Measurements from ENCODE around the gene CERKL.

CERKL gene

GRCh38 chr2:181554061-181554830 is 102.7 kb downstream of the CERKL start:
- no peaks in the 10 kb centered on the region for H3K36me3 ChIP-seq (ENCODE audit: control insufficient read depth, insufficient read depth, low read length)
- no peak overlapping the region for H3K4me3 ChIP-seq (ENCODE audit: low read depth, low read length)
- no peak overlapping the region for H3K27ac ChIP-seq
- H3K4me2 ChIP-seq (ENCODE audit: low read length), result no peak overlapping the region
- no peak overlapping the region for H2AFZ ChIP-seq
- no peak overlapping the region for H3K9ac ChIP-seq
- H3K9me3 ChIP-seq (ENCODE audit: control insufficient read depth, low read length), result no peaks in the 10 kb centered on the region
- no peaks in the 10 kb centered on the region for H3K27me3 ChIP-seq (ENCODE audit: control insufficient read depth, insufficient read depth, low read length)
- H3K4me1 ChIP-seq, result no peaks in the 10 kb centered on the region
- TF ChIP-seq CTCF (IDR thresholded peaks at IDR 0.05), result no peak
- no peaks in the 10 kb centered on the region for H3K79me2 ChIP-seq

GRCh38 chr2:181553244-181553643 is 103.7 kb downstream of the CERKL start:
- no peaks in the 10 kb centered on the region for H3K36me3 ChIP-seq (ENCODE audit: control insufficient read depth, insufficient read depth, low read length)

GRCh38 chr2:181552808-181553207 is 104.1 kb downstream of the CERKL start:
- no peak overlapping the region for H3K4me3 ChIP-seq (ENCODE audit: low read depth, low read length)
- no peaks in the 10 kb centered on the region for H3K4me1 ChIP-seq

More at GRCh38 chr2:181553244-181553643, 103.7 kb downstream of the CERKL start:
- Histone ChIP-seq H3K4me2 (ENCODE audit: low read length) (no peak overlapping the region), H3K79me2 (no peaks in the 10 kb centered on the region), H3K27me3 (ENCODE audit: control insufficient read depth, insufficient read depth, low read length) (no peaks in the 10 kb centered on the region), H3K9me3 (ENCODE audit: control insufficient read depth, low read length) (no peaks in the 10 kb centered on the region), H2AFZ (no peak overlapping the region), H3K9ac (no peak overlapping the region), H3K4me1 (no peaks in the 10 kb centered on the region), H3K4me3 (ENCODE audit: low read depth, low read length) (no peak overlapping the region), H3K27ac (no peak overlapping the region)
- TF ChIP-seq CTCF (IDR thresholded peaks at IDR 0.05), result no peak

GRCh38 chr2:181546086-181546485 is 110.8 kb downstream of the CERKL start:
- H3K36me3 ChIP-seq (ENCODE audit: control insufficient read depth, insufficient read depth, low read length), result no peaks in the 10 kb centered on the region
- TF ChIP-seq CTCF (IDR thresholded peaks at IDR 0.05), result no peak
- H3K4me1 ChIP-seq, result no peaks in the 10 kb centered on the region
- no peak overlapping the region for H3K27ac ChIP-seq
- no peaks in the 10 kb centered on the region for H3K79me2 ChIP-seq
- no peak overlapping the region for H2AFZ ChIP-seq
- no peaks in the 10 kb centered on the region for H3K9me3 ChIP-seq (ENCODE audit: control insufficient read depth, low read length)
- no peak overlapping the region for H3K4me3 ChIP-seq (ENCODE audit: low read depth, low read length)
- H3K9ac ChIP-seq, result no peak overlapping the region
- no peaks in the 10 kb centered on the region for H3K27me3 ChIP-seq (ENCODE audit: control insufficient read depth, insufficient read depth, low read length)
- H3K4me2 ChIP-seq (ENCODE audit: low read length), result no peak overlapping the region

More at GRCh38 chr2:181552808-181553207, 104.1 kb downstream of the CERKL start:
- no peak overlapping the region for H3K9ac ChIP-seq
- H3K4me2 ChIP-seq (ENCODE audit: low read length), result no peak overlapping the region
- no peaks in the 10 kb centered on the region for H3K27me3 ChIP-seq (ENCODE audit: control insufficient read depth, insufficient read depth, low read length)
- H3K36me3 ChIP-seq (ENCODE audit: control insufficient read depth, insufficient read depth, low read length), result no peaks in the 10 kb centered on the region
- no peak for TF ChIP-seq CTCF (IDR thresholded peaks at IDR 0.05)
- H3K9me3 ChIP-seq (ENCODE audit: control insufficient read depth, low read length), result no peaks in the 10 kb centered on the region
- no peak overlapping the region for H2AFZ ChIP-seq
- no peaks in the 10 kb centered on the region for H3K79me2 ChIP-seq
- H3K27ac ChIP-seq, result no peak overlapping the region

- no peaks in the 10 kb centered on the region for H3K9me3 ChIP-seq (ENCODE audit: control insufficient read depth, low read length)
- H3K27ac ChIP-seq, result no peak overlapping the region
- no peaks in the 10 kb centered on the region for H3K4me1 ChIP-seq
- no peak for TF ChIP-seq CTCF (IDR thresholded peaks at IDR 0.05)
- H3K4me3 ChIP-seq (ENCODE audit: low read depth, low read length), result no peak overlapping the region
- no peak overlapping the region for H3K9ac ChIP-seq
- no peaks in the 10 kb centered on the region for H3K27me3 ChIP-seq (ENCODE audit: control insufficient read depth, insufficient read depth, low read length)
- no peak overlapping the region for H3K4me2 ChIP-seq (ENCODE audit: low read length)
- H2AFZ ChIP-seq, result no peak overlapping the region
- no peaks in the 10 kb centered on the region for H3K36me3 ChIP-seq (ENCODE audit: control insufficient read depth, insufficient read depth, low read length)
- no peaks in the 10 kb centered on the region for H3K79me2 ChIP-seq
Measured at GRCh38 chr2:181542170-181542569, 114.7 kb downstream of the CERKL start.
